NCI-H2081 treated with DMSO at 0.1 percent for 48 hours (cell line): ENCODE data around the gene PTPN9.
"Not testable (repeated sequence)": the region's sequence is repeated elsewhere in the genome, so short reads cannot be mapped to it uniquely, and the experiment has no call there.

Experiments
- DNase-seq: peaks from one replicate; lab custom pipeline; 2025; lab: John Stamatoyannopoulos, UW

Gene PTPN9

GRCh38 chr15:75452865-75453702 is 126.0 kb downstream of the PTPN9 start:
- no peak for DNase-seq

GRCh38 chr15:75452364-75452864 is 126.7 kb downstream of the PTPN9 start:
- DNase-seq = peak; percentile 48

GRCh38 chr15:75451674-75452363 is 127.3 kb downstream of the PTPN9 start, which contains the start of gene SIN3A:
TSS of gene SIN3A (minus strand) at chr15:75451690. CDS start at chr15:75430375, 21,315 bp downstream.
- peak; percentile 99 for DNase-seq

GRCh38 chr15:75451202-75451673 is 127.9 kb downstream of the PTPN9 start:
- DNase-seq = no peak

GRCh38 chr15:75450307-75451201 is 128.6 kb downstream of the PTPN9 start:
- peak; percentile 82 for DNase-seq

- no peak for DNase-seq
Measured at GRCh38 chr15:75449585-75450306, 129.4 kb downstream of the PTPN9 start.

GRCh38 chr15:75448171-75448570 is 130.9 kb downstream of the PTPN9 start:
- not testable (repeated sequence) for DNase-seq

- no peak for DNase-seq
Measured at GRCh38 chr15:75446151-75446550, 133.0 kb downstream of the PTPN9 start.

GRCh38 chr15:75445324-75445723 is 133.8 kb downstream of the PTPN9 start:
- not testable (repeated sequence) for DNase-seq

- DNase-seq = not testable (repeated sequence)
Measured at GRCh38 chr15:75443972-75444453, 135.1 kb downstream of the PTPN9 start.

GRCh38 chr15:75437721-75438120 is 141.4 kb downstream of the PTPN9 start:
- DNase-seq = no peak

GRCh38 chr15:75436881-75437280 is 142.2 kb downstream of the PTPN9 start:
- DNase-seq = no peak

GRCh38 chr15:75431682-75432081 is 147.4 kb downstream of the PTPN9 start:
- DNase-seq = no peak

GRCh38 chr15:75431270-75431669 is 147.8 kb downstream of the PTPN9 start:
- no peak for DNase-seq

- no peak for DNase-seq
Measured at GRCh38 chr15:75430259-75430658, 148.9 kb downstream of the PTPN9 start.

GRCh38 chr15:75428152-75428551 is 151.0 kb downstream of the PTPN9 start:
- no peak for DNase-seq

GRCh38 chr15:75425966-75426500 is 153.1 kb downstream of the PTPN9 start:
- DNase-seq = no peak

GRCh38 chr15:75422554-75422953 is 156.6 kb downstream of the PTPN9 start:
- DNase-seq = no peak

- no peak for DNase-seq
Measured at GRCh38 chr15:75420698-75421097, 158.4 kb downstream of the PTPN9 start.

GRCh38 chr15:75416584-75416983 is 162.5 kb downstream of the PTPN9 start:
- no peak for DNase-seq
